ENCODE results near the gene AMPH.

- TF ChIP-seq CTCF (IDR thresholded peaks at IDR 0.05) (no peak), POLR2A (IDR thresholded peaks at IDR 0.05) (no peak)
Observed at GRCh38 chr7:38554586-38554985, 76.6 kb downstream of the AMPH start.

Measured in thyroid gland (tissue), 4 donors.